Lung (tissue), 12 donors: ENCODE measurements around the gene AIMP1. TPM values are rescaled to one million over a fixed set of nuclear protein-coding genes. Genes with fewer than 3 reads are reported as not detected.

Experiments used
- ATAC-seq: fragments of 200-7000 bp; cut with Tn5 transposase; one replicate; pipeline ENCODE4 v1.9.1; 2020; ENCODE audit warnings: moderate number of reproducible peaks; ENCODE audit not compliant: insufficient read depth, low FRiP score
- DNase-seq, 3 donors: peaks; one replicate each; pipeline ENCODE4 v3.0.0-alpha.2; 2013 to 2017
- H3K27ac ChIP-seq, 2 donors: one replicate each; pipeline ENCODE4 v1.5.1; 2013; ENCODE audit warnings: mild to moderate bottlenecking in 2 of 2, moderate library complexity in 2 of 2, control low read depth in 1 of 2, inconsistent platforms in 1 of 2, low read depth in 1 of 2, low read length in 1 of 2
- H3K27me3 ChIP-seq, 3 donors: one replicate each; pipeline ENCODE4 v1.5.1; 2013; ENCODE audit warnings: low read length in 2 of 3; ENCODE audit not compliant: control insufficient read depth in 3 of 3, insufficient read depth in 3 of 3
- H3K36me3 ChIP-seq, 4 donors: one replicate each; pipeline ENCODE4 v1.5.1; 2013; ENCODE audit warnings: low read length in 4 of 4, mild to moderate bottlenecking in 1 of 4, moderate library complexity in 1 of 4; ENCODE audit not compliant: control insufficient read depth in 4 of 4, insufficient read depth in 4 of 4
- H3K4me1 ChIP-seq, 5 donors: one replicate each; pipeline ENCODE4 v1.5.1; 2013; ENCODE audit warnings: low read length in 5 of 5, mild to moderate bottlenecking in 2 of 5, moderate library complexity in 1 of 5; ENCODE audit not compliant: control insufficient read depth in 5 of 5, insufficient read depth in 5 of 5
- H3K4me3 ChIP-seq: one replicate; pipeline ENCODE4 v1.5.1; 2013; ENCODE audit warnings: mild to moderate bottlenecking, control low read depth, moderate library complexity
- H3K9ac ChIP-seq, 2 donors: one replicate each; pipeline ENCODE4 v1.5.1; 2013; ENCODE audit warnings: low read length in 2 of 2, control low read depth in 1 of 2; ENCODE audit not compliant: insufficient read depth in 1 of 2
- H3K9me3 ChIP-seq, 4 donors: one replicate each; pipeline ENCODE4 v1.5.1; 2013; ENCODE audit warnings: low read length in 3 of 4, mild to moderate bottlenecking in 1 of 4, moderate library complexity in 1 of 4; ENCODE audit not compliant: control insufficient read depth in 4 of 4, insufficient read depth in 3 of 4
- CTCF ChIP-seq: IDR thresholded peaks from 2 replicates; pipeline ENCODE4 v1.5.1; 2012; ENCODE audit warnings: mild to moderate bottlenecking; ENCODE audit errors: control extremely low read depth, extremely low read depth
- WGBS, 2 donors: extraction: QIAGEN DNeasy Blood & Tissue Kit; methylation state at CpG; one replicate each; pipeline ENCODE4 v1.1.7; 2013; 5-methylcytosine and 5-hydroxymethylcytosine counted together
- polyA plus RNA-seq, 2 donors: library from polyadenylated mRNA; stranded (reverse); fragments of 200-250 nt; gene quantifications; one replicate each; pipeline ENCODE4 v1.2.1, GENCODE V29; 2013
- total RNA-seq, 2 donors: library from RNA; depleted of rRNA in 1 of 2; stranded (reverse); fragments of >200 nt in 1 of 2; gene quantifications; one replicate each; pipeline ENCODE4 v1.2.1, GENCODE V29; 2014 to 2021
- donor health status: control.
- donor health status: control.
- donor health status: Bipolar disorder and iron deficiency.
- donor health status: healthy.
- donor health status: DM: yes; HTN: yes; CAD: no.

The AIMP1 gene
- total and polyA plus RNA-seq, 4 donors, result 28.7 to 40.7 (median 30.1) TPM

- no peak for DNase-seq
- ATAC-seq, result no peak
- Histone ChIP-seq H3K27me3 (no peaks in the 10 kb centered on the region), H3K9me3 (no peaks in the 10 kb centered on the region), H3K27ac (no peak overlapping the region), H3K4me3 (no peak overlapping the region), H3K36me3 (peaks cover 8 to 20% (median 12%) of the 10 kb centered on the region in 4 donors), H3K9ac (no peak overlapping the region), H3K4me1 (no peaks in the 10 kb centered on the region)
- no peak for TF ChIP-seq CTCF
- WGBS, 2 donors, result 98% methylated on average over 10 of the region's 10 CpGs
Measured at GRCh38 chr4:106294062-106294461, 22.3 kb upstream of the AIMP1 start.

GRCh38 chr4:106297245-106298035, 18.9 kb upstream of the AIMP1 start:
- H3K36me3 ChIP-seq, result peaks cover 3 to 11% (median 7%) of the 10 kb centered on the region in 4 donors
- no peak overlapping the region for H3K27ac ChIP-seq
- H3K9me3 ChIP-seq, result no peaks in the 10 kb centered on the region
- no peaks in the 10 kb centered on the region for H3K4me1 ChIP-seq
- no peak for TF ChIP-seq CTCF
- ATAC-seq (no peak), DNase-seq (no peak)
- no peak overlapping the region for H3K9ac ChIP-seq
- H3K4me3 ChIP-seq, result no peak overlapping the region
- H3K27me3 ChIP-seq, result no peaks in the 10 kb centered on the region

GRCh38 chr4:106299977-106300376, 16.4 kb upstream of the AIMP1 start:
- no peak for TF ChIP-seq CTCF
- no peak overlapping the region for H3K9ac ChIP-seq
- H3K27me3 ChIP-seq, result no peaks in the 10 kb centered on the region
- peaks cover 0 to 2% (median 1%) of the 10 kb centered on the region in 4 donors for H3K36me3 ChIP-seq
- ATAC-seq (no peak), DNase-seq (no peak)
- H3K4me1 ChIP-seq, result no peaks in the 10 kb centered on the region
- no peak overlapping the region for H3K27ac ChIP-seq
- WGBS, 2 donors, result 87 to 96% methylated on average over 4 of the region's 4 CpGs
- H3K9me3 ChIP-seq, result no peaks in the 10 kb centered on the region
- H3K4me3 ChIP-seq, result no peak overlapping the region
